ENCODE data around the gene GGT6.

GGT6 gene

DNA sequence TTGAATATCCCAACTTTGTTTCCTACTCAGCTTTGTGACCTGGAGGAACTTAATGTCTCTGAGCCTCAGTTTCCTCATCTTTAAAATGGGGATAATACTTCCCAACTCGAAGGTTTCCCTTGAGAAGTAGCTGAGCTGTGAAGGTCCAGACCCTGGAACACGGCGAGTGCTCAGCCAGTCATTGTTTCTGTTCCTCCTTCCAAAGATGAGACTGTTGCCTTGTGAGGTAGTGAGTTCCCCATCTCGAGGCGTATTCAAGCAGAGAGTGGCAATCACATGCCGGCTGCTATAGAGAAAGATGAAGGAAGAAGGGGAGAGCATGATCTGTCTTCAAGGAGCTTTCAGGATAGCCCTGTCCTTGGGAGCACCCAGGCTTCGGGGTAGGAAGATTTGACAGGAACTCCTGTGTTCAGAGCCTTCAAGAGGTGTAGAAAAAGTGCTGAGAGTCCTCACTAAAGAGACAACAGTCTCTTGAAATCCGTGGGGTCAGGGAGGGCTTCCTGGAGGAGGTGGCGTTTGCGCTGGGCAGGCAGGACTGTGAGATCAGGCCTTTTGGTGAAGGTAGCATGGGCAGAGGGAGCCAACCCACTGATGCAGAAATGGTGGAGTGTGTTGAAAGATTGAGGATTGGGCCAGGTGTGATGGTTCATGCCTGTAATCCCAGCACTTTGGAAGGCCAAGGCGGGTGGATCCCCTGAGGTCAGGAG, 34.5 kb downstream of the GGT6 start:
- no peak for DNase-seq (ENCODE audit: low spot score)

DNA sequence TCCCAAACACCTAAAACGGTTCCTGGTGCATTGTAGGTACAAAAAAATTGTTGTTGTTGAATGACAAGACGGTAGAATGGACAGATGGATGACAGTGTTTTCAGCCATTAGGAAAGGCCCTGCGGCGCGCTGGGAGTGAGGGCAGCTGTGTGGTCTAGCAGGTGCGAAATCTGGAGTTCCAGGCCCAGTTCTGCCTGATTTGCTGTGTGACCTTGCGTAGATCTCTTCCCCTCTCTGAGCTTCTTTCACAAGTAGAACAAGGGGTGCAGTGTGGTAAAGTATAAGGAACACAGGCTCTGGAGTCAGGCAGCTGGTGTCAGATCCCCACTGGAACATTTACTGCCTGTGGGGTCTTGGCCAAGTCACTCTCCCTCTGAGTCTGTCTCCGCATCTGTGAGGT, 36.4 kb downstream of the GGT6 start:
- DNase-seq (ENCODE audit: low spot score), result no peak

DNA sequence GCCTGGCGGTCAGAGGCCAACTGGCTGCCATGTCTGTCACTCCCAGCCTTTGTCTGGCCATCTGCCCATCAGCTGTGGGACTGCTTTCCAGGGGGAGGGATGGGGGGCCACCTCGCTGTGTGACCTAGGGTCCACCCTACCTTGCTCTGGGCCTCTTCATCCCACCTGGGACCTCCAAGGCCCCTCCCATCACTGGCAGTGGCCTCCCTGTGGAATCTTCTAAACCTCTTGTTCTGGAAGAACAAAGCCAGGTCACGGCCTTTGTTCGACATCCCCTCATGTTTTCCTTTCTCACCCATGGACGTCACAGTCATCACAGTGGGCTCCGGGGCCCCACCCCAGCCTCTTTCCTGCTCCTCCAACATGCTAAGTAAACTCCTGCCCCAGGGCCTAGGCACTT, 37.7 kb downstream of the GGT6 start:
- DNase-seq (ENCODE audit: low spot score), result no peak

DNA sequence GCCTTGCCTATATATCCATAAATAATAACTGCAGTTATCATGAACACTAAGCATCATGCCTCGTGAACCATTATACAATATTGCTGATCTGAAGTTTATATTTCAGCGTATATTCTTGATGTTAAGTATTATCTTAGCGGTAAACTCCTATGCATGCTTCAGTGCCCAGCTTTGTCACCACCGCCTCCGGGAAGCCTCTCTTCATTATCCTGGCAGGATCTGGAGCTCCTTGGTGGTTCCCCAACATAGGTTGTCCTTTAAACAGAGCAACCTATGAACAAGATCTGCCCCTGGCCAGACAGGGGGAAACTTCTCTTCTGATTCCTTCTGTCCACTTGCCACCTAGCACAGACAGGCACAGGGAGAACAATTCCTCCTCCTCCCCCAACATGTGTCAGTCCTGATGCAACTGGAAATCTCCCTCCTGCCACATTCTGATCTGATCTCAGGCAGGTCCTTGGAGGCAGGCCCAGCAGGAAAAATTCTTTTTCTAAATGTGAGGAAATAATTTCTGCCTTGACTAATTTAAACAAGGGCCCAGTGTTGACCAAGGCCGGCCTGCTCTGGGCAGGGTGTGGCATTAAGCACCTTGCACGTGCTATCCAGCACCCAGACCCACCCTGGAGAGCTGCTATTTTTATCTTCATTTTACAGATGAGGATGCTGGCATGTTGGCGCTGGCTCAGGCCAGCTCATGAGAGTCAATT, 39.3 kb downstream of the GGT6 start:
- DNase-seq (ENCODE audit: low spot score), result no peak

DNA sequence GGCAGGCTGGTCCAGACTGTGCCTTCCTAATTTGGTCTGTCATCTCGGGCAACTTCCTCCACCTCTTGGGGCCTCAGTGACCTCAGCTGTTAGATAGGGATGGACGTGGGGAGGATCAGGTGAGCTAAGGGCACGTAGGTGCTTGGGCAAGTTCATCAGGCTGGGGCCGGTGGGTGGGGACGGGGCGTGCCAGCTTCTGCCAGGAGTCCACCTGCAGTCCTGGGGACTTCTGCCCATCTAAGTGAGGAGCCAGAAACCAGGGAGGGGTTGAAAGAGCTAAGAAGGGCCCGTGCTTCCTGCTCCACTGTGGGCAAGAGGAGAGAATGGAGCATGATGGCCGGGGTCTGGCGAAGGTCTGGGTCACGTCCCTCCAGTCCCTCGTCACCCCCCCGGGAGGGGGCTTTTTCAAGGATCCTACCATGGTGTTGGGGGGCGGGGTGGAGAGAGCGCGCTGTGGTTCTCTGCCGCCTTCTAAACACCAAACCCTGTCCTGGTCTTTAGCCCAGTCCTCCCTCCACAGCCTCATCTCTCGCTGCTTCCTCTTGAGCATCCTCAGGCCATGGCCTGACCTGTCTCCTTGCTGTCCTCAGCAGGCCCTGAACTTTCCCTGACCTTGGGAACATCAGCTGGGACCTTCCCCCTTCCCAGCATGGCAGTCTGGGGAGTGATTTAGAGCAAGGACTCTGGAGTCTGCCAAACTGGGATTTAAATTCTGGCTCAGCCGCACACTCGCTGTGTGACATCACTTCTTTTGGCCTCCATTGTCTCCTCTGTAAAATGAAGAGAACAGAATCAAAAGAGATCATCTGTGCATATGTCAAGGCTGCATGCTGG, 40.1 kb downstream of the GGT6 start:
- no peak for DNase-seq (ENCODE audit: low spot score)

DNA sequence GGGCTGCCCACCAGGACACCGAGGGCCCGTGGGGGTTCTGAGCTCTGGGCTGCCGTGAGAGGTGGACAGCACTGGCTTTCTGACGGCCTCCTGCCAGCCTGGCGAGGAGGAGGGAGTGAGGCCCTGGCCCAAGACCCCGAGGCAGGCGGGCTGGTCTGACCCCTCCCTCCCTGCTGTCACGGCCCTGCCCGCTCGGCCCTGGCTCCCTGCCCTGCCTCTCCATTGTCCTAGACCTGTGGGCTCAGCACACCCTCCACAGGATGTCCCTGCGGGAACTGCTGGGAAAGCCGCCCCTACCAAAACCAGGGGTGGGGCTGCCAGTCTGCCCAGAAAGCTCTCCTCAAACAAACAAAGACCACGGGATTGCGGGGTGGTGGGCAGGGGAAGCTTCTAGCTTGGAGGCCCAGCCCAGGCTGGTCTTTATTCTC, 41.0 kb downstream of the GGT6 start:
- no peak for DNase-seq (ENCODE audit: low spot score)

DNA sequence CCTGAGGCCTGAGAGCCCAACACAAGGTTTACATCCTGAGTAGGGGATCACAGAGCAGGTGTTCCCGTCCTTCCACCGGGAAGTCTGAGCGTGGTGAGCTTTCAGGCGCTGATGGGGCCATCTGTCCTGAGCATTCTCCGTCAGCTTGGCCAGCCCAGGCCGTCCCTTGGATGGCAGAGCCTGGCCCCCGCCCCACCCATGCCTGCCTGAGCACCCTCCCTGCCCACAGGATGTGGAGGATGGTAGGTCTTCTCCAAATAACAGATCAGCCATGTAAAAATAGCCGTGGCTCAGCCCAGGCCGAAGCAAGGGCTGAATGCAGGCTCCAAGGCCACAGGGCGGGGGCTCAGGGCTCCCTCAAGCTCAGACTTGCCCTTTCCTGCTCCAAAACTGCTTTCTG, 41.5 kb downstream of the GGT6 start:
- DNase-seq (ENCODE audit: low spot score), result no peak

DNA sequence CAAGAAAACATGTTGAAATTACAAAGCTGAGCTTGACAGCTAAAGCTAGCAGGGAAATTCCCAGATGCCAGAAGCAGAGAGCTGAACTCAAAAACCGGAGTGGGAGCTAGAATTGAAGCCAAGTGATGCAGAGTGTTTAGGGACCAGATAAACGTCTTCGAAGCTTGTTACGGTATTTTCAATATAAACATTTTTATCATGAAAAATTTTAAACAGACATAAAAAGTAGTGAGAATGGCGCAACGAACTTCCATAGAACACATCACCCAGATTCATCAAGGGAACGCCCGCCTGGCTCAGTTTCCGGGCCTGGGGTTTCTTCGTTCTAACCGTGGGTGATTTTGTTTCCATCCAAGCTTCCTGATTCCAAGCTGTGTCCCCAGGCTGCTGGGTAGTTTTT, 43.6 kb downstream of the GGT6 start:
- DNase-seq (ENCODE audit: low spot score), result no peak

DNA sequence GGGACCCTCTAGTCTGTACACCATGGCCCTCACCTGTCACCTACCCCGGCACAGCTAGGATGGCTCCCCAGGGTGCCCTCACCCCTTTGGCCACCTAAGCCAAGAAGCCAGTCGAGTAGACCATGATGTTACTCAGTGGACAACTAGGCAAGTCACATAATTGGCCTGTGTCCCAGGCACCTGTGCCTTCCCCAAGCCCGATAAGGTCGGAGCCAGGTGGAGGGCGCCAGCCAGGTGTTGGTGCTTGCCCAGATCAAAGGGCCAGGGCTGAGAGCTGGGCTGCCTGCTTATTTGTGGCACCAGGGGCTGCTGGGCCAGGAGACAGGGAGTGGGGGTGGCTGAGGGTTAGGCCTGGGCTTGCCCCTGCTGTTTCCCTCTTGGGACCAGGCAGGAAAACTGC, 44.9 kb downstream of the GGT6 start:
- DNase-seq (ENCODE audit: low spot score), result no peak

DNA sequence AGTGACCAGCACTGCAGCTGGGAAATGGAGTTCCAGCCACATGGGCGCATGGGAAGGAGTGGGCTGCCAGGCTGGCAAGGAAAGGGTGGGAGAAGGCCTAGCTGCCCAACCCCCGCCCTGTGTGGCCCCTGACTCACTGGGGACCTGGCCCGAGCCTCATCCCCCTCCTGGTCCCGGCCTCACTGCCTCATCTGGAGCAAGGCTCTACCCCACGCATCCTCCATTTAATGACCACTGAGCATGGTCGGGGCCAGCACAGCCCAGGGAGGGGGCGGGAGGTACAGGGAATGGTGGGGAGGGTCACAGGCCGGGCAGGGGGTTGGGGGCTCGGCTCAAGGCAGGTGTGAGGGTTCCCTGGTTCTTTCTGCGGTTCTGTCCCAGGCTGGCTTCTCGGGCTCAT, 45.6 kb downstream of the GGT6 start:
- no peak for DNase-seq (ENCODE audit: low spot score)

DNA sequence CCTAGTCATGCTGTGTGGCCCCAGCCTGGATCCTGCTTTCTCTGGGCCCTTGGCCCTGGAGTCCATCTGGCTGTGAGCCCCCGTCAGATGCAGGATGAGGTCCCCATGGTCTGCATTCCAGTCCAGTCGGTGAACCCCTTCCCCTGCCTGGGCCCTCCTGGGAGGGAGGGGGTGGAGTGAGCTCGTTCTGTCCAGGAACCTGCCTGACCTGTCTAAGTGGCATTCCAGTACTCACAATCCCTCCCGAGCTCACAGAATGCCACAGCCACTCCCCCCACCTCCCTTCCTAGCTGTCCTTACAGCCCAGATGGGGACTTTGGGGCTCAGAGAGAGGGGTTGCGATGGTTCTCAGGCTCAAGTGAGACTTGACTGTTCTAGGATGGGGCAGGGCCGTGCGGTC, 46.2 kb downstream of the GGT6 start:
- no peak for DNase-seq (ENCODE audit: low spot score)

DNA sequence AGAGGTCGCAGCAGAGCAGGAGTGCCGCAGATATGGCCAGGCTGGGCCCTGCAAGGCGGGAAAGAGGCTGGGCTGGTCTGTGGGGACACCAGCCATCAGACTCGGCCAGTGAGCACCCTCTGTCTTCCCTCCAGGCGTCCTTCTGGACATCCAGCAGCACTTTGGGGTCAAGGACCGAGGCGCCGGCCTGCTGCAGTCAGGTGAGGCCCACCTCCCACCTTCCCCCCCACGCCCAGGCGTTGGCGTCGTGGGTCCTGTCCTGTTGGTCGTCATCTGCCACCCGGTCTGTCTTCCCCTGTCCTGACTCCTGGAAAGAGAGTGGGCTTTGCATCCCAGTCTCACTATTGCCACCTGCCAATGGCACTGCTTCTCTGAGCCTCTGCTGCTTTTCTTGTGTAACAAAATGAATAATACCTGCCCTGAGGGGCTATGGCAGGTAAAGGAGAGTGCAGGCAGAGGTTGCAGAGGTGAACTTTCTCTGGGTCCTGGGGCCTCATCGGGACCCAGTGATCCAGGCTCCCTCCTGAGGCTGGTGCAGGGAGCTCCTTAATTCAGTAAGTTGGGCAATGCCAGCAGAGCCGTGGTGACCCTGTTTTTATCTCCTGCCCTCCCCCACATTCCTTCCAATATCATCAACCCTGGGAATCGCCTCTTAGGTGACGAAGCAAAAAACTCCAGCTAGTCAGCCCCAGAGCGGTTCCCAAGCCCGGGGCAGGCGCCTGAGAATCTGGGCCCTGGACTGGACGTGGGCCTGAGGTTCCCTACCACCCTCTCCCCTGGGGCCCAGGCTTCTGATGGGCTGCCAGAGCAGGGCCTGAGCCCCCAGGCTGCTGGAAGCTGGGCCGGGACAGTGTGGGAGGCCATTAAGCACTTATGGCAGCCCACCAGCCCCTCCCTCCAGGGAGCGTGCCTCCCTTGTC, 47.0 kb downstream of the GGT6 start:
- DNase-seq (ENCODE audit: low spot score), result no peak

DNA sequence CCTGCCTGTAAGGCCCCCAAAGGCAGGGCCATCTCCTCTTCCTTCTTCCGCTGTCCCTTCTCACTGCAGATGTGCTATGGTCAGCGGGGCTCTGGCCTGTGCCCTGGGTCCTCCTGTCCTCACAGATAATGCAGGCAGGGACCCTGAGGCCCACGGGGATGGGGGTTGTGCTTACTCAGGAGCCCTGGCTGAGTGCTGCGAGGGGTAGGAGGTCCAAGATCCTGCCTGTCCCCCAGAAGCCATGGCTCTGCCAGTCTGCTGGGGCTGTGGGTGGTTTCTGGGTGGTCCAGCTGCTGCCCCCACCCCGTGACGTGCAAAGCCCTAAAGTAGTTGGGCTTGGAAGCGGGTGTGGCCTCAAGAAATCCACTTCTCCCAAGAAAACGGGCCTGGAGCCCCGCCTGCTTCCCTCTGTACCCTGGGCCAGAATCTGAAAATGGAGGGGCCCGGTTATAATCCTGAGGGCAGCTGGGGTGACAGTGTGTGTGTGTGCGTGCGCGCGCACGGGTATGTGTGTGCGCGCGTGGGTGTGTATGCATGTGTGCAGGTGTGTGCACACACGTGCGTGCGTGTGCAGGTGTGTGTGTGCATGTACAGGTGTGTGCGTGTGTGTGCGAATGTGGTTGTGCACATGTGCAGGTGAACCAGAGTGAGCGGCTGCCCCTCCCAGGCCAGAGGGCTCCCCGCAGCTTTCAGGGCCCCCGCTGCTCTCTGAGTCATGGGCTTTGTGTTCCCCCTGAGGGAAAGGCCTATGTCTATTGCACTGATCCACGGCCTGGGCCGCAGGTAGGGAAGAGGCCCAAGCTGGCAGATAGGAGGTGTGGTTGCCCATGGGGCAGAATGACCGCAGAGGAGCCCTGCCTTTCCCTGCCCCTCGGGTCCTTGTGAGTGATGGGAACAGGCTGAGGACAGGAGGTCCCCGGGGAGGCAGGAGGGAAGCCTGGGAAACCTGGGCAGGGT, 47.9 kb downstream of the GGT6 start:
- DNase-seq (ENCODE audit: low spot score), result no peak

DNA sequence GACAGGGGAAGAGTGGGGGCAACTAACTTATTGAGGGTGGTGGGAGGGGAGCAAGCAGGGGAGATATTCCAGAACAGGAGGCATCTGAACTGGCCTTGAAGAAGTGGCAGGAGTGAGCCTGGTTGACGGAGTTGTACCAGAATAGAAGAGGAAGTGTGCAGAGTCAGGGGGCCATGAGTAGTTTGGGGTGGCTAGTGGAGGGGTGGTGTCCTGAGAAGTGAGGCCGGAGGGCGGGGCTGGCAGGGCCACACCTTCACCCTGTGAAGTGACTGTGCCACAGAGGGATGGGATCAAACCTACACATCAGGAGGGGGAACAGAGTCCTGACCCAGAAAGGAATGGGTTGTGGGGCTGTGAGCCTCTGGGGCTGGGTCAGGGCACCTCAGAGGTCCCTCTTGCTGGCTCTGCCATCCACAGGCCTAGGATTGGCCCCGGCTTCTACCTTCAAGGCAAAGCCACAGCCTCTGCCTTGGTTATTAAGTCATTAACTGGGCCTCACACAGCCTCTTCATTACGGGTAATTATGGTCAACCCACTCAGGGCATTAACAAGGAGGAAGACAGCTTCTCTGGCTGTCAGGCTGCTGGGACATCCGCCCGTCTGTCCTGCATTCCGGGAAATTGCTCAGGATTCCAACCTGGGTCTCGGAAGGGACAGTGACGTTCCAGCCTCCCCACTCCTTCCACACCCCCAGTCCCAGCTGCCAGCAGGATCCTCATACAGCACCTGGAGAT, 49.0 kb downstream of the GGT6 start:
- DNase-seq (ENCODE audit: low spot score), result no peak

DNA sequence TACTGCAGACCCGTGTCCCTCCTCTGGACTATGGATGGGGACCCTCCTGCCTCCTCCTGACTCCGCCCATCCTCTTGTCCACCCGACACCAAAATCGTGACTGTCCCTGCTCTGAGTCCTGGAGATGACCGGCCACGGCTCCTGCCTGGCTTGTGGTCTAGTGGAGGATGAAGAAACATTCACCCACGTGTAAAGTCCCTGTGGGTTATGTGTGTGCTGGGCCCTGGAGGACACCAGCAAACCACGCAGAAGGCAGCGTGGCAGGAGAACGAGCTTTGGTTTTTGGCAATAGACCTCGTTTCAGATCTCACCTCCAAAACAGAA, 49.8 kb downstream of the GGT6 start:
- DNase-seq (ENCODE audit: low spot score), result no peak

DNA sequence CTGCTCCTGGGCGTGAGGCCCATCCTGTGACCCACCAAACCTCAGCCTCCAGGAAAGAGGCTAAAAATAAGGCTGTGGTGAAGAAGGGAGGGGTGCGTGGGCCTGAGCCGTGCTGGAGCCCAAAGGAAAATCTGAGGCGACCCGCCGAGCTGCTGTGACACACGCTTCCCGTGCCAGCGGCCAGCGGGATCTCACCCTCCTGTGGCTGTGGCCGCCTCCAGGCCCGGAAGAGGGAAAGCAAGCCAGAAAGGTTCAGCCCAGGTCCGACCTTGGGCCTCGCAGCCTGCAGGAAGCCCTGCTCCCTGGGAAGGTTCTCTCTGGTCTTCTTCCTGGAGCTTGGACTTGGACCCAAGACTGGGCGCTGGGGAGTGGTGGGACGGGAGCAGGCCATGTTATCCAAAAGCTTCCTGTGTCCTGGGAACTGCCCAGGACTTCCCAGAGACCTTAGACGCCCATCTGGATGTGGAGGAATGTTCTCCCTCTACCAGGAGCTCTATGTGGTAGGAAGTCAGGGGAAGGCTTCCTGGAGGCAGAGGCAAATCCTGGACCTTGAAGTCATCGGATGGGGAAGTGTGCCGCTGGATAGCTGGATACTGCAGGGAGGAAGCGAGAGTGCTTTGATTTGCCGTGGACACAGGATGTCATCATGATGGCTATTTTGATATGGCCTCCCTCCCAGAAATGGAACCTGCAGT, 50.3 kb downstream of the GGT6 start:
- DNase-seq (ENCODE audit: low spot score), result no peak

DNA sequence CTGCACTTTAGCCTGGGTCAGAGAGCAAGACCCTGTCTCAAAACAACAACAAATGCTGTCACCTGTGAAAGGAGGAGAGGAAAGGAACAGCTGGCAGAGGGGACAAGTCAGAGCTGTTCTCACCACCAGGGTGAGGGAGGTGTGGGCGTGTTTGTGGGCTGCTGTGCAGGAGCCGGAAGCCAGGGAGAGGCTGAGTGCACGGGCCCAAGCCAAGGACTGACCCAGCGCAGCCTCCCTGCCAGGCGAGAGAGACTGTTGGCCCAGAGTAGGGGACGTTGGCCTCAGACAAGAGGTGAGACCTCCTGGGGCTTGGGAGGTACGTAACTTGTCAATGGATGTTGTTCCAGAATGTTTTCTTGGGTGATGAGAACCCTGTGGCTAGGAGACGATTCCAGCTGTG, 51.0 kb downstream of the GGT6 start:
- no peak for DNase-seq (ENCODE audit: low spot score)

DNA sequence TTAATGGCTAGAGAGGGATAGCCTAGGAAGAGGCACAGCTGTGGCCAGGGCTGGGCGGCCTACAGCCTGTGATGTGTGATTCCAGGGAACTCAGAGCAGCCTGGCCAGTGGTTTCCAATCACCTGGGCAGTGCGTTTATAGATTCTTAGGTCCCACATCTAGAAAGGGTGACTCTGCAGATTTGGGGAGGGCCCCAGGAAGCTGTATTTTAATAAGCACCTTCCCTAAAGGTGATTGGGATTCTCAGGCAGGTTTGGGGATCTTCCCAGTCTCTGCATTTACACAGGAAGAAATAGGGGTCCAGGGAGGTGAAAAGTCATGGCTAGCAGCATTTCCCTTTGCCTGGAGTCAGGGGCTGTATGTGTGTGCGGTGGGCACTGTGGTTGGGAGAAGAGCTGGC, 52.2 kb downstream of the GGT6 start:
- no peak for DNase-seq (ENCODE audit: low spot score)
